Measurements from ENCODE around the gene ZFP64. TPM values are rescaled to one million over a fixed set of nuclear protein-coding genes. Genes with fewer than 3 reads are reported as not detected.

Gene ZFP64
- polyA plus RNA-seq, 1 experiment: 24.4 TPM

GRCh38 chr20:52204136-52204535 lies 12.6 kb upstream of the ZFP64 start:
- POLR2A ChIA-PET: no interaction called here
- CTCF ChIA-PET: interaction anchor here (0.7 to 1.0 kb wide), 2 partner anchors 12 to 13 kb away, joined by 3 to 4 read pairs; partner anchors contain the start of gene ZFP64
- no peaks in the 10 kb centered on the region for H3K9me3 ChIP-seq (ENCODE audit: control insufficient read depth, insufficient read depth, low read length)

GRCh38 chr20:52201395-52201794 lies 9.8 kb upstream of the ZFP64 start:
- peaks cover 5% of the 10 kb centered on the region for H3K27me3 ChIP-seq (ENCODE audit: control insufficient read depth, insufficient read depth, low read length)
- no peaks in the 10 kb centered on the region for H3K9me3 ChIP-seq (ENCODE audit: control insufficient read depth, insufficient read depth, low read length)
- no peak overlapping the region for H3K27ac ChIP-seq (ENCODE audit: low read depth, low read length)
- no peak for TF ChIP-seq CTCF (IDR thresholded peaks at IDR 0.05; ENCODE audit: low read depth, low read length)
- DNase-seq (ENCODE audit: low read depth, low spot score): no peak
- H3K4me3 ChIP-seq (ENCODE audit: low read depth, low read length): no peak overlapping the region
- ChIA-PET CTCF (no interaction called here), POLR2A (no interaction called here)

More at GRCh38 chr20:52204136-52204535, 12.6 kb upstream of the ZFP64 start:
- no peak for TF ChIP-seq CTCF (IDR thresholded peaks at IDR 0.05; ENCODE audit: low read depth, low read length)
- Histone ChIP-seq H3K27me3 (ENCODE audit: control insufficient read depth, insufficient read depth, low read length) (peaks cover 5% of the 10 kb centered on the region), H3K4me3 (ENCODE audit: low read depth, low read length) (no peak overlapping the region), H3K27ac (ENCODE audit: low read depth, low read length) (no peak overlapping the region)
- no peak for DNase-seq (ENCODE audit: low read depth, low spot score)

GRCh38 chr20:52200870-52201269 lies 9.3 kb upstream of the ZFP64 start:
- Histone ChIP-seq H3K4me3 (ENCODE audit: low read depth, low read length) (no peak overlapping the region), H3K27me3 (ENCODE audit: control insufficient read depth, insufficient read depth, low read length) (peaks cover 5% of the 10 kb centered on the region), H3K27ac (ENCODE audit: low read depth, low read length) (no peak overlapping the region), H3K9me3 (ENCODE audit: control insufficient read depth, insufficient read depth, low read length) (no peaks in the 10 kb centered on the region)
- no peak for TF ChIP-seq CTCF (IDR thresholded peaks at IDR 0.05; ENCODE audit: low read depth, low read length)
- ChIA-PET POLR2A (no interaction called here), CTCF (no interaction called here)
- no peak for DNase-seq (ENCODE audit: low read depth, low spot score)

- peaks cover 5% of the 10 kb centered on the region for H3K27me3 ChIP-seq (ENCODE audit: control insufficient read depth, insufficient read depth, low read length)
- DNase-seq (ENCODE audit: low read depth, low spot score): no peak
- H3K9me3 ChIP-seq (ENCODE audit: control insufficient read depth, insufficient read depth, low read length): no peaks in the 10 kb centered on the region
- no peak overlapping the region for H3K27ac ChIP-seq (ENCODE audit: low read depth, low read length)
- H3K4me3 ChIP-seq (ENCODE audit: low read depth, low read length): no peak overlapping the region
- CTCF ChIA-PET: no interaction called here
- POLR2A ChIA-PET: no interaction called here
- TF ChIP-seq CTCF (IDR thresholded peaks at IDR 0.05; ENCODE audit: low read depth, low read length): no peak
Measured at GRCh38 chr20:52196845-52197244, 5.3 kb upstream of the ZFP64 start.

GRCh38 chr20:52193886-52194545 lies 2.4 kb upstream of the ZFP64 start:
- Histone ChIP-seq H3K27me3 (ENCODE audit: control insufficient read depth, insufficient read depth, low read length) (no peaks in the 10 kb centered on the region), H3K9me3 (ENCODE audit: control insufficient read depth, insufficient read depth, low read length) (no peaks in the 10 kb centered on the region), H3K4me3 (ENCODE audit: low read depth, low read length) (no peak overlapping the region), H3K27ac (ENCODE audit: low read depth, low read length) (no peak overlapping the region)
- no peak for DNase-seq (ENCODE audit: low read depth, low spot score)
- ChIA-PET POLR2A (no interaction called here), CTCF (no interaction called here)
- no peak for TF ChIP-seq CTCF (IDR thresholded peaks at IDR 0.05; ENCODE audit: low read depth, low read length)

Measured in AG04450 (cell line).